K562 (cell line): ENCODE data around the gene WNT7B.

ENCODE experiments used
- CREBBP ChIP-seq: IDR thresholded peaks from one replicate; pipeline ENCODE4 v1.6.1; 2012; ENCODE audit warnings: low read depth, mild to moderate bottlenecking, control low read depth, inconsistent platforms, low read length
- ELF4 ChIP-seq: fragments of 450-650 bp; formaldehyde crosslinking; IDR thresholded peaks from 2 replicates; pipeline ENCODE4 v1.4.0; 2022; ENCODE audit warnings: missing genetic modification characterization
- EP300 ChIP-seq: IDR thresholded peaks from 2 replicates; pipeline ENCODE4 v1.6.1; 2012; ENCODE audit warnings: low read length, improper control_type of control experiment
- GABPA ChIP-seq: fragments of 200-800 bp; sonication (Bioruptor generic); conservative IDR thresholded peaks from 2 replicates; pipeline ENCODE4 v1.6.1; 2016; ENCODE audit warnings: low read depth, missing genetic modification characterization, missing compliant biosample characterization
- MYBL2 ChIP-seq, 2 experiments: fragments of 450-650 bp in 1 of 2; sonication (generic) in 1 of 2; formaldehyde crosslinking in 1 of 2; IDR thresholded peaks; 2 replicates each; pipeline versions ENCODE4 v1.6.1 to v1.8.1; 2017 to 2022; ENCODE audit warnings: borderline replicate concordance in 1 of 2, inconsistent platforms in 1 of 2, low read depth in 1 of 2, mild to moderate bottlenecking in 1 of 2, missing genetic modification reagents in 1 of 2, moderate library complexity in 1 of 2
- SFPQ ChIP-seq: fragments of 200-400 bp; formaldehyde crosslinking; IDR thresholded peaks from 2 replicates; pipeline ENCODE4 v1.6.1; 2017; ENCODE audit warnings: mild to moderate bottlenecking, low read depth, low read length, moderate library complexity
- SP2 ChIP-seq: IDR thresholded peaks from 2 replicates; pipeline ENCODE4 v1.6.1; 2011; ENCODE audit warnings: mild to moderate bottlenecking, low read depth, low read length, moderate library complexity; ENCODE audit not compliant: poor library complexity, severe bottlenecking; ENCODE audit errors: extremely low read depth
- SREBF1 ChIP-seq: fragments of 150-350 bp; IDR thresholded peaks from 2 replicates; pipeline ENCODE4 v1.6.1; 2014; ENCODE audit warnings: antibody characterized with exemption, low read depth, low read length, borderline replicate concordance
- ZNF696 ChIP-seq: fragments of 250-450 bp; sonication (Bioruptor Pico); conservative IDR thresholded peaks from 2 replicates; pipeline ENCODE4 v1.4.0; 2020; ENCODE audit warnings: mild to moderate bottlenecking, moderate library complexity
- TF ChIP-seq, protein P1 (sequence below): fragments of 250-450 bp; sonication (Bioruptor Pico); IDR thresholded peaks from 2 replicates; pipeline ENCODE4 v1.5.0; 2022; ENCODE audit warnings: mild to moderate bottlenecking
- TF ChIP-seq, protein P2 (sequence below), 3 experiments: IDR thresholded peaks in 2 of 3; conservative IDR thresholded peaks in 1 of 3; 2 replicates each; pipeline ENCODE4 v1.5.1; 2011 to 2012; ENCODE audit warnings: low read length in 3 of 3, mild to moderate bottlenecking in 3 of 3, control low read depth in 2 of 3, improper control_type of control experiment in 1 of 3, inconsistent platforms in 1 of 3, low read depth in 1 of 3, mixed read lengths in 1 of 3, moderate library complexity in 1 of 3; ENCODE audit not compliant: insufficient read depth in 2 of 3
- TF ChIP-seq, protein P3 (sequence below): sonication (generic); formaldehyde crosslinking; IDR thresholded peaks from 2 replicates; pipeline ENCODE4 v1.8.0; 2022; ENCODE audit warnings: missing genetic modification reagents, mild to moderate bottlenecking, borderline replicate concordance
- TF ChIP-seq, protein P4 (sequence below): IDR thresholded peaks from 3 replicates; pipeline ENCODE4 v1.6.1; 2011; ENCODE audit warnings: borderline replicate concordance, mild to moderate bottlenecking; ENCODE audit not compliant: insufficient read length, insufficient read depth

DNA sequence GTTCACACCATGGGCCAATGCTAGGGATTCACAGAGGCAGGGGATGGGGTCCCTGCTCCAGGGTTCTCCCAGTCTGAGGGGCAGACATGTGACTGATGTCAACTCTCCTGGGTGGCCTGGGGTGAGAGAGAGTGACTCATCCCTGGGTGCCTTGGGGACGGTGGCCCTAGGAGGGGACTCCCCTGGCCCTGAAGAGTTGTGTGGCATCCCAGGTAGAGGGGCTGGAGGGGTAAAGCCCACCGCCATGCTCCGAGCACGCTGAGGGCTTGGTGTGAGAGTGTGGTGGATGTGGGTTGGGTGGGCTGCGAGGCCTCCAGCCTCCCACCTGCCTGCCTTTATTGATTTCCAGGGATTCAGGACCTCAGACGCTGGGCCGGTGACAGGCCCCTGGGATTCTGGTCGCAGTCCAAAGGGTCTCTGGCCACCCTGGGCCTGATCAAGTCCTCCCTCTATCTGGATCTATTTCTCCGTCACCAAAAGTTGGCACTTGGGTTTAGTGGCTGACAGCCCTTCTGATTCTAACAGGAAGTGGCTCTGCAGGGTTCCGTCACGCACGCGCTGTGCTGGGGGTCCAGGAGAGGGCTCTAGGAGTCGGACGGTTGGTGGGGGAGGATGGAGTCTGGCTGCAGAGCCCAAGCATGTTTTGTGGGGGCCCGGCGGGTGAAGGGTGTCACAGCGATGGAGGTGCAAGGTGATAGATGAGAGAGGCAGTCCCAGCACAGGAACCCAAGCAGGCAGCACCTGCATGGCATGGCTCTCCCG, 27.3 kb upstream of the WNT7B start:
- TF ChIP-seq SFPQ (no peak), MYBL2 (IDR thresholded peaks at IDR 0.05; ENCODE audit: low read depth) (no peak), MYBL2 (CRISPR knock-in tag; IDR thresholded peaks at IDR 0.05; ENCODE audit: borderline replicate concordance) (no peak), SREBF1 (no peak), CREBBP (no peak), EP300 (no peak), SP2 (no peak), ELF4 (CRISPR knock-in tag) (no peak), ZNF696 (CRISPR knock-in tag) (no peak), GABPA (no peak)
- TF ChIP-seq, protein P1, sequence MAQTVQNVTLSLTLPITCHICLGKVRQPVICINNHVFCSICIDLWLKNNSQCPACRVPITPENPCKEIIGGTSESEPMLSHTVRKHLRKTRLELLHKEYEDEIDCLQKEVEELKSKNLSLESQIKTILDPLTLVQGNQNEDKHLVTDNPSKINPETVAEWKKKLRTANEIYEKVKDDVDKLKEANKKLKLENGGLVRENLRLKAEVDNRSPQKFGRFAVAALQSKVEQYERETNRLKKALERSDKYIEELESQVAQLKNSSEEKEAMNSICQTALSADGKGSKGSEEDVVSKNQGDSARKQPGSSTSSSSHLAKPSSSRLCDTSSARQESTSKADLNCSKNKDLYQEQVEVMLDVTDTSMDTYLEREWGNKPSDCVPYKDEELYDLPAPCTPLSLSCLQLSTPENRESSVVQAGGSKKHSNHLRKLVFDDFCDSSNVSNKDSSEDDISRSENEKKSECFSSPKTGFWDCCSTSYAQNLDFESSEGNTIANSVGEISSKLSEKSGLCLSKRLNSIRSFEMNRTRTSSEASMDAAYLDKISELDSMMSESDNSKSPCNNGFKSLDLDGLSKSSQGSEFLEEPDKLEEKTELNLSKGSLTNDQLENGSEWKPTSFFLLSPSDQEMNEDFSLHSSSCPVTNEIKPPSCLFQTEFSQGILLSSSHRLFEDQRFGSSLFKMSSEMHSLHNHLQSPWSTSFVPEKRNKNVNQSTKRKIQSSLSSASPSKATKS (CRISPR knock-in tag): no peak
- TF ChIP-seq, protein P2, sequence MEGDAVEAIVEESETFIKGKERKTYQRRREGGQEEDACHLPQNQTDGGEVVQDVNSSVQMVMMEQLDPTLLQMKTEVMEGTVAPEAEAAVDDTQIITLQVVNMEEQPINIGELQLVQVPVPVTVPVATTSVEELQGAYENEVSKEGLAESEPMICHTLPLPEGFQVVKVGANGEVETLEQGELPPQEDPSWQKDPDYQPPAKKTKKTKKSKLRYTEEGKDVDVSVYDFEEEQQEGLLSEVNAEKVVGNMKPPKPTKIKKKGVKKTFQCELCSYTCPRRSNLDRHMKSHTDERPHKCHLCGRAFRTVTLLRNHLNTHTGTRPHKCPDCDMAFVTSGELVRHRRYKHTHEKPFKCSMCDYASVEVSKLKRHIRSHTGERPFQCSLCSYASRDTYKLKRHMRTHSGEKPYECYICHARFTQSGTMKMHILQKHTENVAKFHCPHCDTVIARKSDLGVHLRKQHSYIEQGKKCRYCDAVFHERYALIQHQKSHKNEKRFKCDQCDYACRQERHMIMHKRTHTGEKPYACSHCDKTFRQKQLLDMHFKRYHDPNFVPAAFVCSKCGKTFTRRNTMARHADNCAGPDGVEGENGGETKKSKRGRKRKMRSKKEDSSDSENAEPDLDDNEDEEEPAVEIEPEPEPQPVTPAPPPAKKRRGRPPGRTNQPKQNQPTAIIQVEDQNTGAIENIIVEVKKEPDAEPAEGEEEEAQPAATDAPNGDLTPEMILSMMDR (IDR thresholded peaks at IDR 0.05 in 2 of 3, conservative IDR thresholded peaks at IDR 0.05 in 1 of 3; ENCODE audit: insufficient read depth in 2 of 3, low read depth in 1 of 3, low read length in 3 of 3): no peak
- TF ChIP-seq, protein P3, sequence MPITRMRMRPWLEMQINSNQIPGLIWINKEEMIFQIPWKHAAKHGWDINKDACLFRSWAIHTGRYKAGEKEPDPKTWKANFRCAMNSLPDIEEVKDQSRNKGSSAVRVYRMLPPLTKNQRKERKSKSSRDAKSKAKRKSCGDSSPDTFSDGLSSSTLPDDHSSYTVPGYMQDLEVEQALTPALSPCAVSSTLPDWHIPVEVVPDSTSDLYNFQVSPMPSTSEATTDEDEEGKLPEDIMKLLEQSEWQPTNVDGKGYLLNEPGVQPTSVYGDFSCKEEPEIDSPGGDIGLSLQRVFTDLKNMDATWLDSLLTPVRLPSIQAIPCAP: no peak
- TF ChIP-seq, protein P4, sequence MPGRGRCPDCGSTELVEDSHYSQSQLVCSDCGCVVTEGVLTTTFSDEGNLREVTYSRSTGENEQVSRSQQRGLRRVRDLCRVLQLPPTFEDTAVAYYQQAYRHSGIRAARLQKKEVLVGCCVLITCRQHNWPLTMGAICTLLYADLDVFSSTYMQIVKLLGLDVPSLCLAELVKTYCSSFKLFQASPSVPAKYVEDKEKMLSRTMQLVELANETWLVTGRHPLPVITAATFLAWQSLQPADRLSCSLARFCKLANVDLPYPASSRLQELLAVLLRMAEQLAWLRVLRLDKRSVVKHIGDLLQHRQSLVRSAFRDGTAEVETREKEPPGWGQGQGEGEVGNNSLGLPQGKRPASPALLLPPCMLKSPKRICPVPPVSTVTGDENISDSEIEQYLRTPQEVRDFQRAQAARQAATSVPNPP: no peak
